ENCODE data around the gene RPA1.

Gene RPA1

GRCh38 chr17:1943436-1943831 is 113.6 kb downstream of the RPA1 start:
- no peak for DNase-seq

DNA sequence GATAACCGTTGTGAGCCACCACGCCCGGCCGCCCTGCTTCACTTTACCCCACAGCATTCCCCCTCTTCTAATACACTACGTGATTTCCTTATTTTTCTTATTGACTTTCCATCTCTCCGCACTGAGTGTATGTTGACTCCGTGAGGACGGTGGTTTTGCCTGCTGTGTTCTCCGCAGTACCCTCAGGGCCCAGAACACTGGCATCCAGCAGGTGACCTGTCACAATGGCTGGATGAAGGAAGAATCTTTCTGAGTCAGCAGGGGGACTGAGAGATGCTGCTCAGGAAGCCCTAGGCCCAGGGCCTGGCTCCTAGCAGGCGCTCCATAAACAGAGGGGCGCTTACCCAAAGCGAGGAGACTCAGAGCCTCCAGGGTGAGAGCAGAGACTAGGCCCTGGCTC is 115.8 kb downstream of the RPA1 start:
- no peak for DNase-seq

DNA sequence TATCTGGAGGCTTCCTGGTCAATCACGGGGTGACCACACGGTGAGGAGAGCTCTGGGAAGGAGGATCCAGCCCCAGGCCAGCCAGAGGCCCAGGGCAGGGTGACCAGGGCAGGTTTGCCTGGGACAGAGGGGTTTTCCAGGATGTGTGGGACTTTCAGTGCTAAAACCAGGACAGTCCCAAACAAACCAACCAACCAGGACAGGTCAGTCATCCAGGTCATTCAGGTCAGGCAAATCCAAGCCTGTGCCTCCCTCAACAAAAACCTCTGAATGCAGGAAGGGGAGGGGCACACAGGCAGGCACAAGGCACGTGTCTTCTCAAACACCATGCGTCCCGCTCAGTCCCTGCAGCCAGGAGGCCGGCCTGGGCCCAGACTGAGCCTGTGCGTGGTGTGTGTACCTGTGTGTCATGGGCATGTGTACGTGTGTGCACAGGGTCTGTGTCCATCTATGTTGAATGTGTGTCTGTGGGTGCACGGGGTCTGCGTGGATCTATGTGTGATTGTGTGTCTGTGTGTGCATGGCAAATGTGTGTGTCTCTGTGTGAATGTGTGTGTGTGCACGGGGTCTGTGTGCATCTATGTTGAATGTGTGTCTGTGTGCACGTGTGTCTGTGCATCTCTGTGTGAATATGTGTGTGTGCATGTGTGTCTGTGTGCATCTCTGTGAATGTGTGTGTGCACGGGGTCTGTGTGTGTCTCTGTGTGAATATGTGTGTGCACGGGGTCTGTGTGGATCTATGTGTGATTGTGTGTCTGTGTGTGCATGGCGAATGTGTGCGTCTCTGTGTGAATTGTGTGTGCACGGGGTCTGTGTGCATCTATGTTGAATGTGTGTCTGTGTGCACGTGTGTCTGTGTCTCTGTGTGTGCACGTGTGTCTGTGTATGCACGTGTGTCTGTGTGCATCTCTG is 116.5 kb downstream of the RPA1 start:
- DNase-seq, result no peak

DNA sequence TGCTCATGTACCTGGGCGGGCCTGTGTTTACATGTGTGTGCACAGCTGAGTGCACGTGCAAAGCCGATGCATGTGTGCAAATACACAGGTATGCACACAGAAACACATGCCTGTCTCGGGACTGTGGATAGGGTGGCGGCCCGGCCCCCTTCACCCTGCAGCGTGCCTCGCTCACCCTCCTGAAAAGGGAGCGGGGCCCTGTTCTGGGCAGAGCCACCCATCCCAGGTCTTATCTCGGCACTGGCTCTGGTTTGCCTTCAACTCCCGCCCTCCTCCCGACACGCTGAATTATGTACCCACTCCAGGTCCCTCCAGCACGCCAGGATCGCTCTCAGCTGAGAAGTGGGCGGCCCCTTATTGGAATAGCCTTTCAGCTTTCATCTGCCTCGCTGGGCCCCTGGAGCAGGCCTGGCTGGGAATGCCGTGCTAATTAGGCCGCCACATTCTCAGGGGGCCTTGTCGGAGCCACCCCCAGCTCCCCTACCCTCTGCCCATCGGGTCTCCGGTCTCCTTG is 117.5 kb downstream of the RPA1 start:
- no peak for DNase-seq

GRCh38 chr17:1947743-1948516 is 118.1 kb downstream of the RPA1 start:
- no peak for DNase-seq

DNA sequence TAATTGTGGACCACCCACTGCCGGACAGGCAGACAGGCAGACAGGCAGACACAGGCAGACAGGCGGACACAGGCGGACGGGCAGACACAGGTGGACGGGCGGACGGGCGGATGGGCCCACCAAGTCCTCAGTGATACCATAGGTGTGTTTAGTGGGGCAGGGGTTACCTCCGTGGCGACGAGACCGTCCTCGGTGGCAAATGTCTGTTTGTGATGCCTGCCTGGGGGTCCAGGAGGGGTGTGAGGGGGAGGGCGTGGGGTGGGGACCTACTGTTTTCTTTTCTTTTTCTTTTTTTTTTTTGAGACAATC is 118.7 kb downstream of the RPA1 start:
- DNase-seq, result no peak

All from 8988T (cell line).